PFSK-1 (cell line): ENCODE data around the gene EEF1AKMT3.
A peak's percentile ranks its signal among the peaks of the same experiment; 100 is the strongest.

ENCODE experiments used
- FOXP2 ChIP-seq: optimal IDR thresholded peaks from 2 replicates; pipeline ENCODE3; 2011; ENCODE audit warnings: borderline replicate concordance, control low read depth, inconsistent platforms; ENCODE audit not compliant: insufficient read depth; ENCODE audit errors: extremely low read length, extremely low read depth
- POLR2AphosphoS5 ChIP-seq: IDR thresholded peaks from 2 replicates; pipeline ENCODE4 v1.6.1; 2012; ENCODE audit warnings: low read depth, mild to moderate bottlenecking, control low read depth, low read length, moderate library complexity
- SIN3A ChIP-seq: IDR thresholded peaks from 2 replicates; pipeline ENCODE4 v1.6.1; 2012; ENCODE audit warnings: mild to moderate bottlenecking, low read length, moderate library complexity, borderline replicate concordance; ENCODE audit not compliant: insufficient read depth
- TAF1 ChIP-seq: IDR thresholded peaks from 2 replicates; pipeline ENCODE4 v1.6.1; 2012; ENCODE audit warnings: low read length, control low read depth, borderline replicate concordance; ENCODE audit not compliant: insufficient read depth
- TF ChIP-seq, protein P1 (sequence below), 2 experiments: IDR thresholded peaks; 2 replicates each; pipeline versions ENCODE4 v1.6.1 to v1.8.0; 2011 to 2012; ENCODE audit warnings: low read depth in 2 of 2, low read length in 2 of 2, control low read depth in 1 of 2, inconsistent platforms in 1 of 2, mild to moderate bottlenecking in 1 of 2, moderate library complexity in 1 of 2; ENCODE audit not compliant: insufficient read depth in 1 of 2

The EEF1AKMT3 gene

DNA sequence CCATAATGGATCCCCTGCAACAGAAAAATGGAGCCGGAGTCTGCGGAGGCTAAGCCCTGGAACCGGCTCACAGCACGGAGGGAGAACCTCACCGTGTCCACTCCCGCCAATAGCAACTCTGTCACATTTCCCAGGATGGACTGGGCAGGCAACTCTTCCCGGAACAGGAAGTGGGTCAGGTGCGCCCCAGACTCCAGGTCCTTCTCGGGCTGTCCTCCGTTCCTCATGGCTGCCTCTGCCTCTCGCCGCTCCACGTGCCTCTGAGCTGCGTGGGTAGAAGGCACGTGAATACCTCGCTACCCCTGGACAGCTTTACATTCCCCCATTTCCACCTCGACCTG lies 7.8 kb upstream of the EEF1AKMT3 start:
- TF ChIP-seq FOXP2: no peak
- TF ChIP-seq SIN3A: no peak
- TF ChIP-seq, protein P1, sequence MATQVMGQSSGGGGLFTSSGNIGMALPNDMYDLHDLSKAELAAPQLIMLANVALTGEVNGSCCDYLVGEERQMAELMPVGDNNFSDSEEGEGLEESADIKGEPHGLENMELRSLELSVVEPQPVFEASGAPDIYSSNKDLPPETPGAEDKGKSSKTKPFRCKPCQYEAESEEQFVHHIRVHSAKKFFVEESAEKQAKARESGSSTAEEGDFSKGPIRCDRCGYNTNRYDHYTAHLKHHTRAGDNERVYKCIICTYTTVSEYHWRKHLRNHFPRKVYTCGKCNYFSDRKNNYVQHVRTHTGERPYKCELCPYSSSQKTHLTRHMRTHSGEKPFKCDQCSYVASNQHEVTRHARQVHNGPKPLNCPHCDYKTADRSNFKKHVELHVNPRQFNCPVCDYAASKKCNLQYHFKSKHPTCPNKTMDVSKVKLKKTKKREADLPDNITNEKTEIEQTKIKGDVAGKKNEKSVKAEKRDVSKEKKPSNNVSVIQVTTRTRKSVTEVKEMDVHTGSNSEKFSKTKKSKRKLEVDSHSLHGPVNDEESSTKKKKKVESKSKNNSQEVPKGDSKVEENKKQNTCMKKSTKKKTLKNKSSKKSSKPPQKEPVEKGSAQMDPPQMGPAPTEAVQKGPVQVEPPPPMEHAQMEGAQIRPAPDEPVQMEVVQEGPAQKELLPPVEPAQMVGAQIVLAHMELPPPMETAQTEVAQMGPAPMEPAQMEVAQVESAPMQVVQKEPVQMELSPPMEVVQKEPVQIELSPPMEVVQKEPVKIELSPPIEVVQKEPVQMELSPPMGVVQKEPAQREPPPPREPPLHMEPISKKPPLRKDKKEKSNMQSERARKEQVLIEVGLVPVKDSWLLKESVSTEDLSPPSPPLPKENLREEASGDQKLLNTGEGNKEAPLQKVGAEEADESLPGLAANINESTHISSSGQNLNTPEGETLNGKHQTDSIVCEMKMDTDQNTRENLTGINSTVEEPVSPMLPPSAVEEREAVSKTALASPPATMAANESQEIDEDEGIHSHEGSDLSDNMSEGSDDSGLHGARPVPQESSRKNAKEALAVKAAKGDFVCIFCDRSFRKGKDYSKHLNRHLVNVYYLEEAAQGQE (IDR thresholded peaks at IDR 0.05; ENCODE audit: insufficient read depth in 1 of 2, low read depth in 2 of 2, low read length in 2 of 2): no peak
- TF ChIP-seq POLR2AphosphoS5: no peak
- no peak for TF ChIP-seq TAF1

DNA sequence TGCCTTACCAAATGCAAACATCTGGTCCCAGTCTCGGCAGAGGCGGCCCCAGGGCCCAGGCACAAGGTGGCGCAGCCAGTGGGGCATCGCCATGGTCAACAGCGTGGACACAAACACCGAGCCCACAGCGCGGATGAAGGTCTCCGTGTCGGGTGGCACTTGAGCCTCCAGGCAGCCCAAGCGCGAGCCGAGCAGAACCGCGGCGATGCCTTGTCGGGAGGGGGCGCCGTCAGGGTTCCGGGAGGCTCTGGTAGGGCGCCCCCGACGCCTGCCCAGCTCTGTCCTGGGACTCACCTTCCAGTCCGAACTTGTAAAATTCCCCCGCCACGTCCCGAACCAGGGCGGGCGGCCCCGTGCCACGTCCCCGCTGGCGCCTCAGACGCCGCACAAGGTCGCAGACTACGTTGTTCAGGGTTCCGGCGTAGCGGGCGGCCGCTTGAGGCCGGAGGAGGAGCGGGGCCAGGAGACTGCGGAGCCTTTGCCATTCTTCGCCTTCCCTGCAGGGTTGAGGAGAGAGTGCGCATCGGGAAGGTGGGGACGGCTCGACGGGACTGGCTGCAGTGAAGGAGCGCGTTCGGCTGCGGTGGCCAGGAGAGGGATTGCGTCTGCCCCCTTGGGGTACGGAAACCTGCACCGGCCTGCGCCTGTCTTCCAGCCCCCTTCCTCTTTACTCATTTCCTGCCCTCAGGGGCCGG lies 7.3 kb upstream of the EEF1AKMT3 start:
- no peak for TF ChIP-seq TAF1

- no peak for TF ChIP-seq POLR2AphosphoS5
- no peak for TF ChIP-seq SIN3A
These were observed 6.5 kb upstream of the EEF1AKMT3 start for GRCh38 chr12:57765698-57766463.

DNA sequence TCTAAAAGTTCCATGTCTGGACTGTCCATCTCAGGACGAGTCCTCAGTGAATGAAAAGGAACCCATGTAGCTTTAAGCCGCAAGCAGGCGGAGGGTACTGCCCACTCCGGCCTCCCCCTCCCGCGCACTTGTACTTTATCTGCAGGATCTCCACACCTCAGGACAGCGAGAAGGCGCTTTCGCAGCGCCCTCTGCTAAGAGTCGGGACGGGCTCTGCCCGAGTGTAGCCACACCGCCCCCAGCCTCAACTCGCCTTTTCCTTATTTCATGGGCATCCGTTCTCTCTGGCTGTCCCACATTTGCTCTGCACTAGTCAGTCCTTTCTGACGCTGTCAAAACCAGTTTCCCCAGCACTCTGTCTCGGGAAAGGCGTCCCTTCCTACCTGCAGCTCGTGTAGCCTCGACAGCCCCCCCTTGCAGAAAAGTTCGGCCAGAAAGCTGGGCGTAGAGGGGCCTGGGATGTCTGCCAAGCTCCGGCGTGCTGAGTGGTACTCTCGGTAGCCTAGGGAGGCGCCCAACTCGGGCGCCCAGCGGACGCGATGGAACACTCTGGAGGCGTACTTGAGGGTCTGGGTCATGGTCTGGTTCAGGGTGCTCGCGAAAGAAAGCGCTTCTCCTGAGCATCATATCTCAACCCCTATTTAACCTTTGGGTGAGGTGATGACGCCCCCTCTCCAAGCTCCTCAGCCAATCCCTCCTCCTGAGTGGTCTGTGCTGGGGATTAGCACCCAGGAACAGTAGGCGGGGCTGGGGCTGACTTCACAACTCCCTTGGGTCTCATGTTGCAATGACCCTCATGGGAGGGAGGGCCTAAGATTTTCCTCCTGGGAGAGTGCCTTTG lies 5.7 kb upstream of the EEF1AKMT3 start, which contains the start of gene CYP27B1:
Gene CYP27B1, minus strand, starts transcription at position 615 of the 841 bp plus-strand sequence. Its CDS starts 37 bp downstream, at position 578.
- TF ChIP-seq TAF1 (no peak), POLR2AphosphoS5 (0 out of 2 replicates have a peak, but pooled peaks have one; percentile 15)
- TF ChIP-seq, protein P1 (IDR thresholded peaks at IDR 0.05; ENCODE audit: insufficient read depth in 1 of 2, low read depth in 2 of 2, low read length in 2 of 2): no peak

GRCh38 chr12:57767305-57767698 lies 5.1 kb upstream of the EEF1AKMT3 start:
- no peak for TF ChIP-seq SIN3A
- TF ChIP-seq TAF1: no peak
- no peak for TF ChIP-seq FOXP2
- TF ChIP-seq, protein P1 (IDR thresholded peaks at IDR 0.05; ENCODE audit: insufficient read depth in 1 of 2, low read depth in 2 of 2, low read length in 2 of 2): no peak
- no peak for TF ChIP-seq POLR2AphosphoS5

- TF ChIP-seq TAF1: no peak
- TF ChIP-seq, protein P1 (IDR thresholded peaks at IDR 0.05; ENCODE audit: insufficient read depth in 1 of 2, low read depth in 2 of 2, low read length in 2 of 2): no peak
- no peak for TF ChIP-seq SIN3A
- no peak for TF ChIP-seq FOXP2
- TF ChIP-seq POLR2AphosphoS5: no peak
These were observed 4.5 kb upstream of the EEF1AKMT3 start for GRCh38 chr12:57767876-57768275.
